Trophoblast cell (in vitro differentiated cells and primary cell): ENCODE measurements around the gene ADH1C.

Experiments used
- DNase-seq, 2 donors: peaks; one replicate each; pipeline ENCODE4 v3.0.0-alpha.2; 2016
- H2AFZ ChIP-seq: 2 replicates; pipeline ENCODE4 v1.6.1; 2013; ENCODE audit warnings: low read length, moderate library complexity, mild to moderate bottlenecking; ENCODE audit not compliant: insufficient read depth, poor library complexity
- H2AK5ac ChIP-seq: 2 replicates; pipeline ENCODE4 v1.6.1; 2013; ENCODE audit warnings: mild to moderate bottlenecking, low read length
- H2BK120ac ChIP-seq: 2 replicates; pipeline ENCODE4 v1.6.1; 2013; ENCODE audit warnings: low read length, mild to moderate bottlenecking, moderate library complexity; ENCODE audit not compliant: insufficient read depth, poor library complexity
- H2BK12ac ChIP-seq: 2 replicates; pipeline ENCODE4 v1.6.1; 2013; ENCODE audit warnings: mild to moderate bottlenecking, low read length, moderate library complexity
- H2BK5ac ChIP-seq: 2 replicates; pipeline ENCODE4 v1.6.1; 2013; ENCODE audit warnings: low read length, low read depth, moderate library complexity, mild to moderate bottlenecking; ENCODE audit not compliant: poor library complexity
- H3K14ac ChIP-seq: 2 replicates; pipeline ENCODE4 v1.6.1; 2013; ENCODE audit warnings: mild to moderate bottlenecking, low read length
- H3K18ac ChIP-seq: 2 replicates; pipeline ENCODE4 v1.6.1; 2013; ENCODE audit warnings: mild to moderate bottlenecking, low read length
- H3K23ac ChIP-seq: 2 replicates; pipeline ENCODE4 v1.6.1; 2013; ENCODE audit warnings: low read length
- H3K27ac ChIP-seq: 2 replicates; pipeline ENCODE4 v1.5.1; 2013; ENCODE audit warnings: low read depth, mild to moderate bottlenecking, inconsistent platforms, low read length, moderate library complexity
- H3K27me3 ChIP-seq: 2 replicates; pipeline ENCODE4 v1.6.1; 2013; ENCODE audit warnings: inconsistent platforms, mild to moderate bottlenecking, low read length, moderate library complexity; ENCODE audit not compliant: insufficient read depth
- H3K36me3 ChIP-seq, 2 experiments: 1 replicate in 1 of 2; 2 replicates in 1 of 2; pipeline ENCODE4 v1.6.1; 2013; ENCODE audit warnings: low read length in 2 of 2, mild to moderate bottlenecking in 2 of 2, moderate library complexity in 1 of 2; ENCODE audit not compliant: insufficient read depth in 2 of 2, control insufficient read depth in 1 of 2
- H3K4ac ChIP-seq: 2 replicates; pipeline ENCODE4 v1.6.1; 2013; ENCODE audit warnings: low read depth, mild to moderate bottlenecking, low read length, moderate library complexity
- H3K4me1 ChIP-seq, 2 experiments: 1 replicate in 1 of 2; 2 replicates in 1 of 2; pipeline ENCODE4 v1.6.1; 2013; ENCODE audit warnings: low read length in 2 of 2, mild to moderate bottlenecking in 2 of 2, moderate library complexity in 1 of 2; ENCODE audit not compliant: insufficient read depth in 2 of 2, control insufficient read depth in 1 of 2
- H3K4me2 ChIP-seq: 2 replicates; pipeline ENCODE4 v1.6.1; 2013; ENCODE audit warnings: inconsistent platforms, mild to moderate bottlenecking, low read length, moderate library complexity
- H3K4me3 ChIP-seq: 2 replicates; pipeline ENCODE4 v1.5.1; 2013; ENCODE audit warnings: mild to moderate bottlenecking, low read depth, low read length, inconsistent platforms
- H3K79me1 ChIP-seq: one replicate; pipeline ENCODE4 v1.6.1; 2013; ENCODE audit warnings: low read length
- H3K79me2 ChIP-seq: 2 replicates; pipeline ENCODE4 v1.6.1; 2013; ENCODE audit warnings: low read length, mild to moderate bottlenecking; ENCODE audit not compliant: control insufficient read depth, insufficient read depth, poor library complexity
- H3K9ac ChIP-seq: 2 replicates; pipeline ENCODE4 v1.6.1; 2013; ENCODE audit warnings: mild to moderate bottlenecking, low read length
- H3K9me3 ChIP-seq: 2 replicates; pipeline ENCODE4 v1.6.1; 2013; ENCODE audit warnings: low read depth, mild to moderate bottlenecking, control low read depth, inconsistent platforms, low read length; ENCODE audit not compliant: insufficient read depth
- H4K12ac ChIP-seq: 2 replicates; pipeline ENCODE4 v1.6.1; 2013; ENCODE audit warnings: low read depth, mild to moderate bottlenecking, low read length, moderate library complexity
- H4K8ac ChIP-seq: 2 replicates; pipeline ENCODE4 v1.6.1; 2013; ENCODE audit warnings: low read depth, mild to moderate bottlenecking, low read length, moderate library complexity
- H4K91ac ChIP-seq: one replicate; pipeline ENCODE4 v1.6.1; 2013; ENCODE audit warnings: low read depth, mild to moderate bottlenecking, low read length, moderate library complexity
- WGBS: extraction: QIAGEN DNeasy Blood & Tissue Kit; methylation state at CpG from one replicate; pipeline ENCODE4 v1.1.7; 2013; ENCODE audit warnings: missing lambda C conversion rate; ENCODE audit not compliant: insufficient read length, insufficient coverage; ENCODE audit errors: extremely low coverage; 5-methylcytosine and 5-hydroxymethylcytosine counted together

The ADH1C gene

DNA sequence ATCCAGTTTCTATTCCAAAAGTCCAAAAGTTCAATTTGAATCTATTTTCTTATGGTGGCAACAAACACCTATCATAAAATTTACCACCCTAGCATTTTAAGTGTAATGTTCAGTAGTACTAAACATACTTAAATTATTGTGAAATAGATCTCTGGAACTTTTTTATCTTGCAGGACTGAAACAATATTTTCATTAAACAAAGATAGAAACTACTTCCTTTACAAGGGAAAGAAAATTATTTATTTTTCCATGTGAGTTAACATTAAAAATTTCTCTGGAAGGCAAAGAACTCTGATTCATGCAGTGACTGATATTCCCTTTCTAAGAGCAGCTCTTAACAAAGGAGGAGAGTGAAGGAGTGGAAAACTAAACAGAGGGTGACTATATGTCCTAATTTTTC, 42.4 kb upstream of the ADH1C start:
- H4K91ac ChIP-seq, result no peak overlapping the region
- H2AK5ac ChIP-seq, result no peak overlapping the region
- H3K14ac ChIP-seq, result no peak overlapping the region
- no peak overlapping the region for H3K27ac ChIP-seq
- H2BK5ac ChIP-seq, result no peak overlapping the region
- no peak overlapping the region for H3K18ac ChIP-seq
- no peaks in the 10 kb centered on the region for H3K4me1 ChIP-seq
- no peak overlapping the region for H3K4me2 ChIP-seq
- no peaks in the 10 kb centered on the region for H3K79me1 ChIP-seq
- DNase-seq, result no peak
- no peaks in the 10 kb centered on the region for H3K36me3 ChIP-seq
- H3K23ac ChIP-seq, result no peak overlapping the region
- no peaks in the 10 kb centered on the region for H3K79me2 ChIP-seq
- no peak overlapping the region for H3K4ac ChIP-seq
- H4K12ac ChIP-seq, result no peak overlapping the region
- no peak overlapping the region for H2BK120ac ChIP-seq
- H3K4me3 ChIP-seq, result no peak overlapping the region
- no peaks in the 10 kb centered on the region for H3K27me3 ChIP-seq
- H3K9ac ChIP-seq, result no peak overlapping the region
- H3K9me3 ChIP-seq, result no peaks in the 10 kb centered on the region
- H2AFZ ChIP-seq, result no peak overlapping the region
- no peak overlapping the region for H4K8ac ChIP-seq
- H2BK12ac ChIP-seq, result no peak overlapping the region

DNA sequence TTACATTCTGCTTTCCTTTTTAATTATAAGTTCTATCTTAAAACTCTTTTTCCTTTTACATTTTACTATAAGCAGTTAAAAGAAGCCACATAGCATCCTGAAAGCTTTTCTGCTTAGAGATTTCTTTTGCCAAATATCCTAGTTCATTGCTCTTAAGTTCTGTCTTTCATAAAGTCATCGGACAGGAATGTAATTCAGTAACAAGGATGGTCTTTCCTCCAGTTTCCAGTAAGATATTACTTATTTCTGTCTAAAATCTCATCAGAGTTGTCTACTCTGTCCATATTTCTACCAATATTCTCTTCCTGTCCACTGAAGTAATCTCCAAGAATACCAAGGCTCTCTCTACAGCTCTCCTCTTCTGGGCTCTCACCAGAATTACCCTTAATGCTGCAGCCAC, 37.5 kb upstream of the ADH1C start:
- Histone ChIP-seq H4K8ac (no peak overlapping the region), H2AK5ac (no peak overlapping the region), H3K36me3 (no peaks in the 10 kb centered on the region), H3K23ac (no peak overlapping the region), H3K4ac (no peak overlapping the region), H3K14ac (no peak overlapping the region), H3K4me1 (no peaks in the 10 kb centered on the region), H3K79me1 (no peaks in the 10 kb centered on the region), H2BK120ac (no peak overlapping the region), H3K9me3 (no peaks in the 10 kb centered on the region), H2BK12ac (no peak overlapping the region), H3K79me2 (no peaks in the 10 kb centered on the region), H3K27me3 (no peaks in the 10 kb centered on the region), H3K4me2 (no peak overlapping the region), H4K12ac (no peak overlapping the region), H3K27ac (no peak overlapping the region), H4K91ac (no peak overlapping the region), H2BK5ac (no peak overlapping the region), H3K18ac (no peak overlapping the region), H3K9ac (no peak overlapping the region), H3K4me3 (no peak overlapping the region), H2AFZ (no peak overlapping the region)
- WGBS, result no CpG with 5 or more reads among the region's 1 CpG
- DNase-seq, result no peak

DNA sequence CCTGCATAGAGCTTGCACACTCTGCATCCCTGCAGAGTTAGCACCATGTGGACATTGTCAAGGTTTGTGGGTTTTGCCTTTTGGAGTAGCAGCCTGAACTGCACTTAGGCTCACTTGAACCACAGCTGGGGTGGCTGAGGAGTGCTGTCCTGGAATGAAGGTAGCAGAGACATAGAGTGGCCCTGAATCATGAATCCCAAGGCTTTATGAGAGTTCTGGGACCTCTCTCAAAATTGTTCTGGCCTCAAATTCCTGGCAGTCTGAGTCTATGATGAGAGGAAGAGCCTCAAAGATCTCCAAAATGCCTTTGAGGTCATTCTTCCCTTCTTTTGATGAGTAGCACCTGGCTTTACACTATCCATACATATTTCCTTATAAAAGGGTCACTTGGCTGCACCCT, 37.1 kb upstream of the ADH1C start:
- no peak overlapping the region for H4K8ac ChIP-seq

DNA sequence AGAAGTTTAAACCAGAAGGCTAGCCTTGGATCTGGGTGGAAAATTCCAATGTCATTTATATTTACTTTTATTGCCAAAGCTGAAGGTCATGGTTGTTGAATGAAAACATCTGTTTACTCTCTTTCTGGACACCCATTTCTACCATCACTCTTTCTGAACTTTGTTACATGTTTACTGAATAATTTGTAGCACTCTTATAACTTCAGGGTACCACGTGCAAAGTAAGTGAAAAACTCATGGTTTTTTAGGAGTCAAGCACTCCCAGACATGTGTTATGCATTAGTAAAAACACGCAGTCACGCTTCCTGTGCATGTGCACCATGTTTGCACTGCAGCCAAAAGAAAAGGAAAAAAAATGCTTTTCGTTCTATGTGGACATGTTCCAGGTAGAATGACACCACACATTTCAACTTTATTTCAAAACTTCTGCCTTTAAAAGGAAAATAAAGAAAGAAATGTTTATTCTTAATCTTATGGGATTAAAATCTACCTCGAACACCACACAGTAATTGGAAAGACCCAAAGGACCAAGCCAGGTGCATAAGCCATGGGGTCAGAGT, 31.4 kb upstream of the ADH1C start:
- no CpG with 5 or more reads among the region's 5 CpGs for WGBS
- Histone ChIP-seq H3K79me1 (no peaks in the 10 kb centered on the region), H4K91ac (no peak overlapping the region), H4K8ac (no peak overlapping the region), H2AK5ac (no peak overlapping the region), H3K14ac (no peak overlapping the region), H3K9me3 (no peaks in the 10 kb centered on the region), H2AFZ (no peak overlapping the region), H3K23ac (no peak overlapping the region), H2BK12ac (no peak overlapping the region), H3K4me2 (no peak overlapping the region), H3K4ac (no peak overlapping the region), H3K79me2 (no peaks in the 10 kb centered on the region), H3K4me3 (no peak overlapping the region), H4K12ac (no peak overlapping the region), H3K4me1 (no peaks in the 10 kb centered on the region), H2BK5ac (no peak overlapping the region), H3K9ac (no peak overlapping the region), H3K18ac (no peak overlapping the region), H3K27me3 (no peaks in the 10 kb centered on the region), H2BK120ac (no peak overlapping the region), H3K36me3 (no peaks in the 10 kb centered on the region), H3K27ac (no peak overlapping the region)
- no peak for DNase-seq

More for the DNA sequence above, 37.1 kb upstream of the ADH1C start:
- Histone ChIP-seq H3K27ac (no peak overlapping the region), H3K79me2 (no peaks in the 10 kb centered on the region), H3K4me3 (no peak overlapping the region), H3K23ac (no peak overlapping the region), H3K18ac (no peak overlapping the region), H3K36me3 (no peaks in the 10 kb centered on the region), H3K79me1 (no peaks in the 10 kb centered on the region), H3K9me3 (no peaks in the 10 kb centered on the region), H2BK12ac (no peak overlapping the region), H3K4me1 (no peaks in the 10 kb centered on the region), H3K4me2 (no peak overlapping the region), H3K14ac (no peak overlapping the region), H2AFZ (no peak overlapping the region), H3K9ac (no peak overlapping the region), H3K27me3 (no peaks in the 10 kb centered on the region), H2AK5ac (no peak overlapping the region), H3K4ac (no peak overlapping the region), H2BK120ac (no peak overlapping the region), H4K12ac (no peak overlapping the region), H2BK5ac (no peak overlapping the region), H4K91ac (no peak overlapping the region)
- DNase-seq, result no peak
